ENCODE data around the gene BICRA. TPM values are rescaled to one million over a fixed set of nuclear protein-coding genes. Genes with fewer than 3 reads are reported as not detected.
A peak's percentile ranks its signal among the peaks of the same experiment; 100 is the strongest.

The BICRA gene
- total and polyA plus RNA-seq, 2 experiments from 2014 or later, result 3.4 to 5.4 TPM

DNA sequence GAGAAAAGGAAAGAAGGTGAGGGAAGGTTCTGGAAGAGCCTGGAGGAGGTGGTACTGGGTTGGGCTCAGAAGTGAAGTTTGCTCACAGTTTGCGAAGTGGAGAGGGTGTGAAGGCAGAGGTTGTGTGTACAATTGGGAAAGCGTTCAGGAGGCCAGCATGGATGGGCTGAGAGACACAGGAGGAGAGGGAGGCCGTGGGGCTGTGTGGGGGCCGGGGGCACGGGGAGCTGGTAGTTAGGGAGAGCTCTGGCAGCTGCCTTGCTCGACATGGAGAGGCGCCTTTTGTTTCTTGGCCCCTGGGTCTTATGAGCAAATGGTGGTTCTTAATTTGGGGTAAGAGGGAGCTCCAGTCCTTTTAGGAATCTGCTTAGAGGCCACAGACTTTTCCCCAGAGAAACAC, 16.7 kb downstream of the BICRA start:
- no peaks in the 10 kb centered on the region for H3K27me3 ChIP-seq
- H3K36me3 ChIP-seq (replicated peaks; ENCODE audit: insufficient read depth, low read depth), result no peaks in the 10 kb centered on the region
- 90% methylated on average over 6 of the region's 7 CpGs for WGBS (ENCODE audit: low lambda C conversion rate, missing lambda C conversion rate)
- H3K79me2 ChIP-seq, result peaks cover 98% of the 10 kb centered on the region
- peaks cover 17% of the 10 kb centered on the region for H3K4me1 ChIP-seq (ENCODE audit: insufficient read depth)
- H2AFZ ChIP-seq, result no peak overlapping the region
- peaks cover 80% of the 10 kb centered on the region for H4K20me1 ChIP-seq (ENCODE audit: insufficient read depth, poor library complexity, severe bottlenecking)
- H3K9me3 ChIP-seq (ENCODE audit: low read depth), result no peaks in the 10 kb centered on the region
- H3K27ac ChIP-seq, result peak overlapping the region; percentile 83
- H3K4me2 ChIP-seq, result no peak overlapping the region
- DNase-seq (ENCODE audit: low spot score), result no peak
- TF ChIP-seq EZH2 (IDR thresholded peaks at IDR 0.05; ENCODE audit: borderline replicate concordance), result no peak
- no peak for TF ChIP-seq EZH2phosphoT487 (IDR thresholded peaks at IDR 0.05; ENCODE audit: low read depth, severe bottlenecking, unreplicated experiment)
- TF ChIP-seq, protein P1, sequence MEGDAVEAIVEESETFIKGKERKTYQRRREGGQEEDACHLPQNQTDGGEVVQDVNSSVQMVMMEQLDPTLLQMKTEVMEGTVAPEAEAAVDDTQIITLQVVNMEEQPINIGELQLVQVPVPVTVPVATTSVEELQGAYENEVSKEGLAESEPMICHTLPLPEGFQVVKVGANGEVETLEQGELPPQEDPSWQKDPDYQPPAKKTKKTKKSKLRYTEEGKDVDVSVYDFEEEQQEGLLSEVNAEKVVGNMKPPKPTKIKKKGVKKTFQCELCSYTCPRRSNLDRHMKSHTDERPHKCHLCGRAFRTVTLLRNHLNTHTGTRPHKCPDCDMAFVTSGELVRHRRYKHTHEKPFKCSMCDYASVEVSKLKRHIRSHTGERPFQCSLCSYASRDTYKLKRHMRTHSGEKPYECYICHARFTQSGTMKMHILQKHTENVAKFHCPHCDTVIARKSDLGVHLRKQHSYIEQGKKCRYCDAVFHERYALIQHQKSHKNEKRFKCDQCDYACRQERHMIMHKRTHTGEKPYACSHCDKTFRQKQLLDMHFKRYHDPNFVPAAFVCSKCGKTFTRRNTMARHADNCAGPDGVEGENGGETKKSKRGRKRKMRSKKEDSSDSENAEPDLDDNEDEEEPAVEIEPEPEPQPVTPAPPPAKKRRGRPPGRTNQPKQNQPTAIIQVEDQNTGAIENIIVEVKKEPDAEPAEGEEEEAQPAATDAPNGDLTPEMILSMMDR (IDR thresholded peaks at IDR 0.05; ENCODE audit: poor library complexity), result no peak
- no peaks in the 10 kb centered on the region for H3K9me2 ChIP-seq (replicated peaks; ENCODE audit: insufficient read depth)
- no peak overlapping the region for H3K4me3 ChIP-seq

DNA sequence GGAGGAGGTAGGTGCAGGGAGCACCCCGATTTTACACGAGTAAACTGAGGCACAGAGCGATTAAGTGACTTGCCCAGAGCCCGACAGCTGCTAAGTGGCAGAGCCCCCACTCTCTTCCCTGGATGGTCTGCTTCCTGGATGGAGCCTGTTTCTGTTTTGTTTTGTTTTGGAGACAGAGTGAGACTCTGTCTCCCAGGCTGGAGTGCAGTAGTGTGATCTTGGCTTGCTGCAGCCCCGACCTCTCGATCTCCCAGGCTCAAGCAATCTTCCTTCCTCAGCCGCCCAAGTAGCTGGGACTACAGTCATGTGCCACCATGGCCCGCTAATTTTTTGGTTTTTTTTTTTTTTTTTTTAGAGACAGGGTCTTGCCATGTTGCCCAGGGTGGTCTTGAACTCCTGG, 17.3 kb downstream of the BICRA start:
- Histone ChIP-seq H2AFZ (no peak overlapping the region), H3K4me1 (ENCODE audit: insufficient read depth) (peaks cover 17% of the 10 kb centered on the region), H3K4me2 (no peak overlapping the region), H3K9me3 (ENCODE audit: low read depth) (no peaks in the 10 kb centered on the region), H3K79me2 (peaks cover 98% of the 10 kb centered on the region), H4K20me1 (ENCODE audit: insufficient read depth, poor library complexity, severe bottlenecking) (peaks cover 82% of the 10 kb centered on the region), H3K27me3 (no peaks in the 10 kb centered on the region), H3K4me3 (no peak overlapping the region), H3K27ac (no peak overlapping the region), H3K9me2 (replicated peaks; ENCODE audit: insufficient read depth) (no peaks in the 10 kb centered on the region), H3K36me3 (replicated peaks; ENCODE audit: insufficient read depth, low read depth) (no peaks in the 10 kb centered on the region)
- DNase-seq (ENCODE audit: low spot score), result no peak
- TF ChIP-seq EZH2phosphoT487 (IDR thresholded peaks at IDR 0.05; ENCODE audit: low read depth, severe bottlenecking, unreplicated experiment) (no peak), EZH2 (IDR thresholded peaks at IDR 0.05; ENCODE audit: borderline replicate concordance) (no peak)
- TF ChIP-seq, protein P1 (IDR thresholded peaks at IDR 0.05; ENCODE audit: poor library complexity), result no peak
- WGBS (ENCODE audit: low lambda C conversion rate, missing lambda C conversion rate), result 91% methylated on average over 8 of the region's 8 CpGs

DNA sequence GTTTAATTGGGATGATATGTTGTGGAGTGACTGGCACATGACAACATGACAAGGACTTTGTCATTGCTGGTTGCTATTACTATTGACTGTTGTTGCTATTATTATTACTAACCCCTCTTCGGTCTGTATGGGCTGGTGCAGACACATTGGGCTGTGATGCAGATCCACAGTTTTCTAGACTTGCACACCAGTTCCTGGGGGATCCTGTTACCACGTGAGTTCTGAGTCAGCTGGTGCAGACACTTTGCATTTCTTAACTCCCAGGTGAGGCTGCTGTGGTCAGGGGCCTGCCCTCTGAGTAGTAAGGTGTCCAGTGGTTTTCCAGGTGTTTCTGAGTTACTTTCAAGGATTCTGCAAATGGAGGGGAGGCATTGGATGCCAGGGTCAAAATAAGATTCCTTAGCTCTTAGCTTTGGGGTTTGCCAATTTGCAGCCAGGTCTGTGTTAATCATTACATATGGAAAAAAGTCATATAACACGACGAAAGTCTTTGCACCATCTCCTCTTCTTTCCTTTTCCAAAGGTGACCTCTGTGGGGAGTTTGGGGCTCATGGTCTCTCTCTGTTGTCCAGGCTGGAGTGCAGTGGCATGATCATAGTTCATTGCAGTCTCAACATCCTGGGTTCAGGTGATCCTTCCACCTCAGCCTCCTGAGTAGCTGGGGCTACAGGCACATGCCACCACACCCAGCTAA, 19.3 kb downstream of the BICRA start:
- Histone ChIP-seq H4K20me1 (ENCODE audit: insufficient read depth, poor library complexity, severe bottlenecking) (peaks cover 73% of the 10 kb centered on the region), H3K9me2 (replicated peaks; ENCODE audit: insufficient read depth) (no peaks in the 10 kb centered on the region), H3K36me3 (replicated peaks; ENCODE audit: insufficient read depth, low read depth) (no peaks in the 10 kb centered on the region), H3K27me3 (no peaks in the 10 kb centered on the region), H3K79me2 (peaks cover 98% of the 10 kb centered on the region), H3K4me3 (no peak overlapping the region), H3K27ac (peak overlapping the region; percentile 68), H2AFZ (no peak overlapping the region), H3K4me1 (ENCODE audit: insufficient read depth) (peaks cover 16% of the 10 kb centered on the region), H3K4me2 (no peak overlapping the region), H3K9me3 (ENCODE audit: low read depth) (no peaks in the 10 kb centered on the region)
- 74% methylated on average over 4 of the region's 4 CpGs for WGBS (ENCODE audit: low lambda C conversion rate, missing lambda C conversion rate)
- TF ChIP-seq EZH2phosphoT487 (IDR thresholded peaks at IDR 0.05; ENCODE audit: low read depth, severe bottlenecking, unreplicated experiment) (no peak), EZH2 (IDR thresholded peaks at IDR 0.05; ENCODE audit: borderline replicate concordance) (no peak)
- TF ChIP-seq, protein P1 (IDR thresholded peaks at IDR 0.05; ENCODE audit: poor library complexity), result no peak
- no peak for DNase-seq (ENCODE audit: low spot score)

Measured in hepatocyte (in vitro differentiated cells).